H1 (cell line): ENCODE results near the gene C5AR2. TPM values are rescaled to one million over a fixed set of nuclear protein-coding genes. Genes with fewer than 3 reads are reported as not detected.

ENCODE experiments used
- CTCF ChIA-PET: fragments of 300-600 bp; sonication (Branson Sonifier 250); formaldehyde crosslinking; loops from one replicate; lab custom pipeline; 2021; ENCODE audit not compliant: partially characterized antibody; lab: Charles Lee
- POLR2A ChIA-PET: fragments of 300-600 bp; sonication (Branson Sonifier 250); formaldehyde crosslinking; loops from one replicate; lab custom pipeline; 2021; ENCODE audit warnings: inconsistent platforms; ENCODE audit not compliant: partially characterized antibody; lab: Charles Lee
- DNase-seq, 2 experiments: peaks; one replicate each; pipeline versions ENCODE4 v3.0.0 to v3.0.0-alpha.2; 2010 to 2022; ENCODE audit warnings: low spot score in 2 of 2, low read depth in 1 of 2, mixed read lengths in 1 of 2
- FAIRE-seq: peaks from 2 replicates; lab custom pipeline; 2011; peaks lifted over from hg19 to GRCh38; lab: Jason Lieb, UNC
- H2AFZ ChIP-seq: 2 replicates; pipeline ENCODE4 v1.8.1; 2012; ENCODE audit warnings: low read length, inconsistent platforms
- H2AK5ac ChIP-seq: 2 replicates; pipeline ENCODE4 v1.6.1; 2013; ENCODE audit warnings: low read depth, low read length
- H2BK120ac ChIP-seq: replicated peaks from 2 replicates; pipeline ENCODE3; 2013; ENCODE audit warnings: low read depth, low read length, inconsistent platforms
- H2BK12ac ChIP-seq: 2 replicates; pipeline ENCODE4 v1.6.1; 2013; ENCODE audit warnings: low read depth, low read length
- H2BK15ac ChIP-seq: 2 replicates; pipeline ENCODE4 v1.6.1; 2013; ENCODE audit warnings: low read length
- H2BK20ac ChIP-seq: 2 replicates; pipeline ENCODE4 v1.6.1; 2013; ENCODE audit warnings: low read length
- H2BK5ac ChIP-seq: 2 replicates; pipeline ENCODE4 v1.6.1; 2013; ENCODE audit warnings: low read depth, low read length
- H3K14ac ChIP-seq: 2 replicates; pipeline ENCODE4 v1.6.1; 2013; ENCODE audit warnings: inconsistent platforms; ENCODE audit not compliant: insufficient read length
- H3K18ac ChIP-seq: 2 replicates; pipeline ENCODE4 v1.6.1; 2013; ENCODE audit warnings: low read length; ENCODE audit errors: extremely low read depth
- H3K23ac ChIP-seq: 2 replicates; pipeline ENCODE4 v1.6.1; 2013; ENCODE audit warnings: inconsistent platforms; ENCODE audit not compliant: insufficient read length
- H3K23me2 ChIP-seq: 2 replicates; pipeline ENCODE4 v1.6.1; 2013; ENCODE audit warnings: low read depth, low read length
- H3K27ac ChIP-seq: 2 replicates; pipeline ENCODE4 v1.6.1; 2011; ENCODE audit warnings: low read depth, low read length, inconsistent platforms
- H3K27me3 ChIP-seq, 4 experiments: replicated peaks in 1 of 4; 1 replicate in 1 of 4; 2 replicates in 3 of 4; pipeline versions ENCODE4 v1.6.1 to v1.8.1; 2011 to 2013; ENCODE audit warnings: low read length in 3 of 4, mild to moderate bottlenecking in 3 of 4, inconsistent platforms in 2 of 4, mixed read lengths in 2 of 4, moderate library complexity in 1 of 4; ENCODE audit not compliant: control insufficient read depth in 3 of 4, insufficient read depth in 3 of 4; ENCODE audit errors: extremely low read depth in 1 of 4
- H3K36me3 ChIP-seq, 4 experiments: 2 replicates each; pipeline versions ENCODE4 v1.6.1 to v1.8.1; 2011 to 2013; ENCODE audit warnings: mild to moderate bottlenecking in 4 of 4, low read length in 3 of 4, moderate library complexity in 2 of 4, control low read depth in 1 of 4, inconsistent platforms in 1 of 4; ENCODE audit not compliant: insufficient read depth in 4 of 4, control insufficient read depth in 2 of 4
- H3K4ac ChIP-seq: replicated peaks from 2 replicates; pipeline ENCODE3; 2013; ENCODE audit warnings: low read length, low read depth, mixed read lengths, inconsistent platforms; ENCODE audit not compliant: insufficient read length
- H3K4me1 ChIP-seq, 4 experiments: replicated peaks in 1 of 4; 1 replicate in 1 of 4; 2 replicates in 3 of 4; pipeline versions ENCODE4 v1.6.1 to v1.8.1; 2011 to 2013; ENCODE audit warnings: low read length in 3 of 4, inconsistent platforms in 2 of 4, mixed read lengths in 1 of 4; ENCODE audit not compliant: insufficient read depth in 4 of 4, control insufficient read depth in 3 of 4
- H3K4me2 ChIP-seq, 2 experiments: 2 replicates each; pipeline versions ENCODE4 v1.6.1 to v1.8.1; 2011 to 2013; ENCODE audit warnings: low read depth in 2 of 2, low read length in 2 of 2, control low read depth in 1 of 2, inconsistent platforms in 1 of 2, mild to moderate bottlenecking in 1 of 2; ENCODE audit not compliant: insufficient read depth in 1 of 2
- H3K4me3 ChIP-seq, 4 experiments: fragments of 200-600, 300-600 bp in 1 of 4; sonication (generic), shearing (Covaris generic), sonication (Bioruptor Twin) in 1 of 4; 2 replicates each; pipeline versions ENCODE4 v1.5.1 to v1.8.1; 2011 to 2016; ENCODE audit warnings: low read length in 4 of 4, low read depth in 3 of 4, control low read depth in 2 of 4, inconsistent platforms in 2 of 4, mild to moderate bottlenecking in 2 of 4, mixed read lengths in 1 of 4, moderate library complexity in 1 of 4; ENCODE audit not compliant: insufficient read depth in 2 of 4; ENCODE audit errors: extremely low read depth in 1 of 4
- H3K56ac ChIP-seq: replicated peaks from 2 replicates; pipeline ENCODE3; 2013; ENCODE audit warnings: low read depth, mild to moderate bottlenecking, mixed read lengths, low read length, inconsistent platforms; ENCODE audit not compliant: insufficient read length
- H3K79me1 ChIP-seq: 2 replicates; pipeline ENCODE4 v1.6.1; 2013; ENCODE audit warnings: low read depth, low read length, control low read depth
- H3K79me2 ChIP-seq, 2 experiments: 2 replicates each; pipeline versions ENCODE4 v1.6.1 to v1.8.1; 2012 to 2013; ENCODE audit warnings: low read length in 2 of 2, mild to moderate bottlenecking in 2 of 2, inconsistent platforms in 1 of 2; ENCODE audit not compliant: insufficient read depth in 2 of 2, control insufficient read depth in 1 of 2
- H3K9ac ChIP-seq, 4 experiments: replicated peaks in 1 of 4; 1 replicate in 1 of 4; 2 replicates in 3 of 4; pipeline versions ENCODE4 v1.6.1 to v1.8.1; 2011 to 2013; ENCODE audit warnings: low read depth in 3 of 4, low read length in 3 of 4, control low read depth in 2 of 4, mild to moderate bottlenecking in 2 of 4, moderate library complexity in 2 of 4, inconsistent platforms in 1 of 4; ENCODE audit errors: extremely low read depth in 1 of 4
- H3K9me3 ChIP-seq, 2 experiments: 2 replicates each; pipeline versions ENCODE4 v1.6.1 to v1.8.1; 2012 to 2013; ENCODE audit warnings: mild to moderate bottlenecking in 2 of 2, moderate library complexity in 2 of 2, control low read depth in 1 of 2, inconsistent platforms in 1 of 2, low read depth in 1 of 2, low read length in 1 of 2, mixed read lengths in 1 of 2; ENCODE audit not compliant: insufficient read depth in 2 of 2
- H4K20me1 ChIP-seq, 2 experiments: replicated peaks in 1 of 2; 2 replicates each; pipeline versions ENCODE3 to v1.8.1; 2011 to 2013; ENCODE audit warnings: inconsistent platforms in 2 of 2, low read length in 2 of 2, mild to moderate bottlenecking in 1 of 2; ENCODE audit not compliant: insufficient read depth in 2 of 2, control insufficient read depth in 1 of 2
- H4K5ac ChIP-seq: 2 replicates; pipeline ENCODE4 v1.6.1; 2013; ENCODE audit warnings: low read length, low read depth, mixed read lengths, inconsistent platforms; ENCODE audit not compliant: insufficient read length
- H4K8ac ChIP-seq: 2 replicates; pipeline ENCODE4 v1.8.0; 2013; ENCODE audit warnings: mild to moderate bottlenecking, moderate library complexity, low read length, inconsistent platforms; ENCODE audit not compliant: insufficient read depth; ENCODE audit errors: extremely low read depth
- H4K91ac ChIP-seq: replicated peaks from 2 replicates; pipeline ENCODE3; 2013; ENCODE audit warnings: low read length, mixed read lengths, inconsistent platforms; ENCODE audit not compliant: insufficient read length
- ASH2L ChIP-seq: fragments of 200-600, 300-600 bp; sonication (generic); IDR thresholded peaks from one replicate; pipeline ENCODE4 v1.7.1; 2017; ENCODE audit warnings: low read length
- GABPA ChIP-seq: IDR thresholded peaks from 2 replicates; pipeline ENCODE4 v1.6.1; 2011; ENCODE audit warnings: mild to moderate bottlenecking, low read length, moderate library complexity, borderline replicate concordance; ENCODE audit not compliant: insufficient read depth
- KDM1A ChIP-seq: fragments of 200-600, 300-600 bp; sonication (generic); IDR thresholded peaks from 2 replicates; pipeline ENCODE4 v1.7.1; 2016; ENCODE audit warnings: mild to moderate bottlenecking, low read length, borderline replicate concordance
- PHF8 ChIP-seq: fragments of 200-600 bp; sonication (generic); conservative IDR thresholded peaks from 2 replicates; pipeline ENCODE4 v1.7.1; 2012; ENCODE audit warnings: low read depth, mild to moderate bottlenecking, inconsistent platforms, low read length, moderate library complexity
- POLR2A ChIP-seq, 2 experiments: IDR thresholded peaks; 1 replicate in 1 of 2; 2 replicates in 1 of 2; pipeline ENCODE4 v1.6.1; 2011; ENCODE audit warnings: low read depth in 2 of 2, low read length in 2 of 2, mild to moderate bottlenecking in 2 of 2; ENCODE audit errors: control extremely low read depth in 1 of 2
- POU5F1 ChIP-seq: IDR thresholded peaks from 2 replicates; pipeline ENCODE4 v1.6.1; 2011; ENCODE audit warnings: low read depth, mild to moderate bottlenecking, low read length, moderate library complexity
- RNF2 ChIP-seq: fragments of 200-900, 300-1000 bp; sonication (generic); IDR thresholded peaks from 2 replicates; pipeline ENCODE4 v1.7.1; 2016; ENCODE audit warnings: borderline replicate concordance, low read depth, mild to moderate bottlenecking, antibody characterized with exemption, low read length; ENCODE audit not compliant: poor library complexity, severe bottlenecking; ENCODE audit errors: missing control alignments
- SIN3A ChIP-seq, 2 experiments: IDR thresholded peaks in 1 of 2; conservative IDR thresholded peaks in 1 of 2; 2 replicates each; pipeline ENCODE4 v1.6.1; 2011 to 2012; ENCODE audit warnings: low read length in 2 of 2, improper control_type of control experiment in 1 of 2, low read depth in 1 of 2, mild to moderate bottlenecking in 1 of 2
- ZNF274 ChIP-seq: IDR thresholded peaks from 2 replicates; pipeline ENCODE4 v1.7.0; 2012; ENCODE audit warnings: low read length, borderline replicate concordance; ENCODE audit errors: extremely low read depth
- WGBS, 2 experiments: shearing (Covaris generic) in 1 of 2; methylation state at CpG; one replicate each; pipeline versions ENCODE4 v1.1.6 to v1.1.7; 2013 to 2015; ENCODE audit warnings: low lambda C conversion rate in 2 of 2, mixed read lengths in 2 of 2, inconsistent platforms in 1 of 2, low coverage in 1 of 2, missing lambda C conversion rate in 1 of 2; ENCODE audit not compliant: insufficient replicate concordance in 2 of 2, insufficient coverage in 1 of 2, insufficient read length in 1 of 2; ENCODE audit errors: extremely low coverage in 1 of 2, missing lambda C conversion rate in 1 of 2; 5-methylcytosine and 5-hydroxymethylcytosine counted together
- polyA plus RNA-seq, 7 experiments: library from polyadenylated mRNA; depleted of rRNA in 3 of 7; stranded (reverse) in 5 of 7; unstranded in 2 of 7; fragments of >200 nt in 5 of 7; fragments of 200-250 nt in 2 of 7; gene quantifications; 1 replicate in 5 of 7; 2 replicates in 1 of 7; 4 replicates in 1 of 7; pipeline versions ENCODE4 v1.2.1 to v1.2.3, GENCODE V29; 2011 to 2013; ENCODE audit warnings: missing spikeins in 2 of 7, mixed read lengths in 2 of 7
- total RNA-seq: library from RNA; stranded (reverse); fragmentation: NEBNext Ultra II Directional; extraction: Animal tissue kit (Norgen Biotek cat#: 25700); gene quantifications from 2 replicates; pipeline ENCODE4 v1.2.1, GENCODE V29; 2021

C5AR2 gene
- total and polyA plus RNA-seq, 2 of the 8 experiments (the other 6 are each of a cell fraction or from before 2014, with no cell fraction given): 0.08 to 0.15 TPM

- Histone ChIP-seq H2AK5ac (no peak overlapping the region), H3K14ac (no peak overlapping the region), H3K79me1 (no peaks in the 10 kb centered on the region), H2BK15ac (peak overlapping the region; percentile 36; the same call in 1 of the 2 replicates), H3K9ac (no peak overlapping the region), H4K20me1 (no peaks in the 10 kb centered on the region), H4K5ac (peak overlapping the region; percentile 26), H2BK5ac (peak overlapping the region; percentile 92; the same call in 1 of the 2 replicates), H3K4ac (peak overlapping the region; percentile 97), H3K4me3 (no peak overlapping the region), H3K79me2 (no peaks in the 10 kb centered on the region), H3K27ac (no peak overlapping the region), H2BK120ac (peak overlapping the region; percentile 86), H3K23me2 (no peaks in the 10 kb centered on the region), H3K36me3 (no peaks in the 10 kb centered on the region), H3K56ac (no peak overlapping the region), H3K4me1 (peaks cover 0 to 3% (median 0%) of the 10 kb centered on the region in 4 experiments; a peak in 4 of 7 replicates), H2BK20ac (peak overlapping the region; percentile 40), H3K27me3 (no peaks in the 10 kb centered on the region), H4K91ac (peak overlapping the region; percentile 97), H2BK12ac (peak overlapping the region; percentile 41; the same call in 1 of the 2 replicates), H3K23ac (no peak overlapping the region), H3K18ac (peak overlapping the region; percentile 83), H3K4me2 (no peak overlapping the region), H2AFZ (no peak overlapping the region), H4K8ac (peak overlapping the region; percentile 88; the same call in 1 of the 2 replicates), H3K9me3 (peaks cover 0 to 7% of the 10 kb centered on the region in 2 experiments; a peak in 2 of 4 replicates)
- DNase-seq (peak; percentile 89 to 97), FAIRE-seq (peak; percentile 13)
- CTCF ChIA-PET: interaction anchor here (0.6 to 4.1 kb wide), 39 partner anchors 10 to 344 kb away, joined by 3 to 50 read pairs (median 5); partner anchors contain the start of genes DHX34 and MEIS3
- WGBS, 2 experiments: 42% methylated on average over 15 of the region's 15 CpGs; no CpG with 5 or more reads in 1 of the 2 experiments
- POLR2A ChIA-PET: interaction anchor here (0.5 to 1.8 kb wide), 16 partner anchors 8 to 219 kb away, joined by 3 to 6 read pairs (median 4); no protein-coding TSS in a partner anchor
- 0 out of 2 replicates have a peak, but pooled peaks have one; percentile 44 for TF ChIP-seq GABPA
- TF ChIP-seq RNF2: no peak
- peak in 1 of 2 experiments; percentile 54; a peak in 2 of 3 replicates for TF ChIP-seq POLR2A (IDR thresholded peaks at IDR 0.05; ENCODE audit: control extremely low read depth in 1 of 2, low read depth in 2 of 2, low read length in 2 of 2)
- 0 out of 2 replicates have a peak, but pooled peaks have one; percentile 4 for TF ChIP-seq POU5F1
- TF ChIP-seq KDM1A: peak; percentile 93
- TF ChIP-seq SIN3A (conservative IDR thresholded peaks at IDR 0.05 in 1 of 2, IDR thresholded peaks at IDR 0.05 in 1 of 2; ENCODE audit: low read depth in 1 of 2, low read length in 2 of 2): 0 out of 4 replicates have a peak, but pooled peaks of 1 of the 2 experiments have one; percentile 39
- TF ChIP-seq PHF8: no peak
- no peak for TF ChIP-seq ZNF274
- no peak for TF ChIP-seq ASH2L
Measured at GRCh38 chr19:47391510-47392223, 59.7 kb downstream of the C5AR2 start.
